ENCODE measurements around the gene FGFRL1. TPM values are rescaled to one million over a fixed set of nuclear protein-coding genes. Genes with fewer than 3 reads are reported as not detected.

FGFRL1 gene
- total RNA-seq, 1 experiment from 2014 or later = 26.1 TPM

DNA sequence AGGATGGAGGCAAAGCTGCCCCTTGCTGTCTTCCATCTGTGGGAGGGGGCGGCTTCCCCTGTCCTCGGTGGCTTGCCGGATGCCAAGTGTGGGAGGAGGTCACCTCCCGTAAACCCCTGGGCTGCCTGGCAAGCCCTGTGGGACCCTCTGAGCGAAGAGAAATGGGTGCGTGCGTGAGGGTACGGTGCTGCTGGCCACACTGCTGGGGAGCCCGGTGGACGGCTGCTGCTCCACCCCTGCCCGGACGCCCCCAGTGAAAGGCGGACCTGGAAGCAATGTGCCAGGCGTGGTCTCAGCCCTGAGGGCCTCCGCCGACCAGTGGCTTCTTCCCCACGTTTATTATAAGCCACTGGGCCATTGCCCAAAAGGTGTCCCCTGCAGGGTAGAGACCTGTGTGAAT is 29.1 kb upstream of the FGFRL1 start:
- Histone ChIP-seq H3K4me1 (ENCODE audit: insufficient read depth, low read length) (peaks cover 3% of the 10 kb centered on the region; the same call in 1 of the 2 replicates), H2BK12ac (ENCODE audit: insufficient read length, low read depth, low read length) (no peak overlapping the region), H3K4ac (ENCODE audit: low read depth, low read length) (no peak overlapping the region), H2AFZ (ENCODE audit: low read length) (no peak overlapping the region), H2BK5ac (ENCODE audit: insufficient read length, low read length) (no peak overlapping the region), H2BK15ac (ENCODE audit: low read depth, low read length) (no peak overlapping the region), H4K20me1 (ENCODE audit: control insufficient read depth, insufficient read depth, insufficient read length) (no peaks in the 10 kb centered on the region), H3T11ph (ENCODE audit: low read length) (no peak overlapping the region), H2BK20ac (ENCODE audit: low read depth, low read length, poor library complexity, severe bottlenecking) (no peak overlapping the region), H3K4me2 (ENCODE audit: insufficient read depth, insufficient read length, low read length) (no peak overlapping the region), H3K79me1 (ENCODE audit: insufficient read depth, low read depth, low read length, poor library complexity, severe bottlenecking) (no peaks in the 10 kb centered on the region), H3K14ac (ENCODE audit: insufficient read depth, low read length) (no peak overlapping the region; the same call in 1 of the 2 replicates), H3K27ac (ENCODE audit: insufficient read length, low read depth, low read length) (no peak overlapping the region), H3K9me3 (ENCODE audit: control insufficient read depth, low read depth, low read length) (no peaks in the 10 kb centered on the region), H3K18ac (ENCODE audit: insufficient read length, low read depth, low read length) (no peak overlapping the region), H3K23ac (ENCODE audit: insufficient read length, low read depth, low read length) (no peak overlapping the region), H2BK120ac (ENCODE audit: low read depth, low read length, poor library complexity, severe bottlenecking) (no peak overlapping the region), H3K79me2 (ENCODE audit: insufficient read depth, low read length) (no peaks in the 10 kb centered on the region), H3K27me3 (ENCODE audit: insufficient read depth, low read length) (no peaks in the 10 kb centered on the region; the same call in 1 of the 2 replicates), H4K91ac (ENCODE audit: insufficient read length, low read depth, low read length) (no peak overlapping the region), H2AK5ac (ENCODE audit: insufficient read length, low read length) (no peak overlapping the region), H3K56ac (ENCODE audit: insufficient read length, low read depth, low read length) (no peak overlapping the region), H4K5ac (ENCODE audit: insufficient read length, low read depth, low read length) (no peak overlapping the region), H3K23me2 (ENCODE audit: insufficient read length, low read depth, low read length, poor library complexity, severe bottlenecking) (peaks cover 3% of the 10 kb centered on the region), H3K9ac (ENCODE audit: extremely low read depth, insufficient read length, low read length) (no peak overlapping the region), H4K8ac (replicated peaks; ENCODE audit: insufficient read length, low read depth, low read length) (no peak overlapping the region)
- peaks cover 13 to 14% of the 10 kb centered on the region in 2 experiments for H3K4me1 Mint-ChIP-seq
- H3K9me3 Mint-ChIP-seq = peaks cover 0 to 4% of the 10 kb centered on the region in 2 experiments; a peak in 1 of 5 replicates
- no CpG with 5 or more reads among the region's 17 CpGs for WGBS (ENCODE audit: extremely low coverage, insufficient read length, low lambda C conversion rate)
- no peak overlapping the region for H3K4me3 Mint-ChIP-seq
- TF ChIP-seq, protein P1, sequence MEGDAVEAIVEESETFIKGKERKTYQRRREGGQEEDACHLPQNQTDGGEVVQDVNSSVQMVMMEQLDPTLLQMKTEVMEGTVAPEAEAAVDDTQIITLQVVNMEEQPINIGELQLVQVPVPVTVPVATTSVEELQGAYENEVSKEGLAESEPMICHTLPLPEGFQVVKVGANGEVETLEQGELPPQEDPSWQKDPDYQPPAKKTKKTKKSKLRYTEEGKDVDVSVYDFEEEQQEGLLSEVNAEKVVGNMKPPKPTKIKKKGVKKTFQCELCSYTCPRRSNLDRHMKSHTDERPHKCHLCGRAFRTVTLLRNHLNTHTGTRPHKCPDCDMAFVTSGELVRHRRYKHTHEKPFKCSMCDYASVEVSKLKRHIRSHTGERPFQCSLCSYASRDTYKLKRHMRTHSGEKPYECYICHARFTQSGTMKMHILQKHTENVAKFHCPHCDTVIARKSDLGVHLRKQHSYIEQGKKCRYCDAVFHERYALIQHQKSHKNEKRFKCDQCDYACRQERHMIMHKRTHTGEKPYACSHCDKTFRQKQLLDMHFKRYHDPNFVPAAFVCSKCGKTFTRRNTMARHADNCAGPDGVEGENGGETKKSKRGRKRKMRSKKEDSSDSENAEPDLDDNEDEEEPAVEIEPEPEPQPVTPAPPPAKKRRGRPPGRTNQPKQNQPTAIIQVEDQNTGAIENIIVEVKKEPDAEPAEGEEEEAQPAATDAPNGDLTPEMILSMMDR (conservative IDR thresholded peaks at IDR 0.05) = no peak
- DNase-seq = no peak
- no peak overlapping the region for H3K27ac Mint-ChIP-seq
- H3K36me3 Mint-ChIP-seq (ENCODE audit: insufficient read depth in 1 of 3, low read depth in 3 of 3) = no peaks in the 10 kb centered on the region
- peaks cover 46% of the 10 kb centered on the region for H3K27me3 Mint-ChIP-seq (ENCODE audit: low read depth)

Data from H9 (cell line).